Upper lobe of right lung (tissue), 1 donor: Measurements from ENCODE around the gene AMBN. TPM values are rescaled to one million over a fixed set of nuclear protein-coding genes. Genes with fewer than 3 reads are reported as not detected.

Source experiments
- ATAC-seq: fragments of 200-7000 bp; cut with Tn5 transposase; one replicate; pipeline ENCODE4 v1.9.1; 2020; ENCODE audit warnings: mild to moderate bottlenecking, moderate library complexity
- DNase-seq: peaks from one replicate; pipeline ENCODE4 v3.0.0-alpha.2; 2020
- H3K27ac ChIP-seq: fragments of 200-600 bp; one replicate; pipeline ENCODE4 v1.8.0; 2022
- H3K27me3 ChIP-seq: fragments of 200-600 bp; one replicate; pipeline ENCODE4 v1.8.0; 2022; ENCODE audit warnings: mild to moderate bottlenecking
- H3K36me3 ChIP-seq: fragments of 200-600 bp; one replicate; pipeline ENCODE4 v1.8.0; 2022
- H3K4me1 ChIP-seq: fragments of 200-600 bp; one replicate; pipeline ENCODE4 v1.8.0; 2022
- H3K4me3 ChIP-seq: fragments of 200-600 bp; one replicate; pipeline ENCODE4 v1.8.0; 2022; ENCODE audit warnings: mild to moderate bottlenecking
- H3K9me3 ChIP-seq: fragments of 200-600 bp; one replicate; pipeline ENCODE4 v1.8.0; 2022
- CTCF ChIP-seq: fragments of 200-600 bp; IDR thresholded peaks from one replicate; pipeline ENCODE4 v1.8.0; 2022; ENCODE audit warnings: antibody characterized with exemption
- intact Hi-C: fragments of 100-400 bp; cut with DNase I; formaldehyde crosslinking; loops from one replicate; pipeline ENCODE4 v1.11.0; 2022
- total RNA-seq: library from RNA; stranded (reverse); fragmentation: NEBNext Ultra II Directional; extraction: Animal tissue kit (Norgen Biotek cat#: 25700); gene quantifications from one replicate; pipeline ENCODE4 v1.2.1, GENCODE V29; 2021
- donor health status: DM: no; HTN: yes; CAD: no; lungs with severe emphysema.

Gene AMBN
- total RNA-seq, 1 donor from 2014 or later, result not detected

GRCh38 chr4:70624226-70624793 lies 32.3 kb downstream of the AMBN start:
- DNase-seq (no peak), ATAC-seq (no peak)
- Histone ChIP-seq H3K9me3 (no peaks in the 10 kb centered on the region), H3K27ac (no peak overlapping the region), H3K27me3 (no peaks in the 10 kb centered on the region), H3K4me3 (no peak overlapping the region), H3K36me3 (no peaks in the 10 kb centered on the region), H3K4me1 (no peaks in the 10 kb centered on the region)
- intact Hi-C loops, result no loop called here
- no peak for TF ChIP-seq CTCF

- Histone ChIP-seq H3K4me1 (no peaks in the 10 kb centered on the region), H3K27ac (no peak overlapping the region), H3K36me3 (no peaks in the 10 kb centered on the region), H3K27me3 (no peaks in the 10 kb centered on the region), H3K4me3 (no peak overlapping the region), H3K9me3 (no peaks in the 10 kb centered on the region)
- TF ChIP-seq CTCF, result no peak
- ATAC-seq, result no peak
- intact Hi-C loops, result no loop called here
- no peak for DNase-seq
Measured at GRCh38 chr4:70627620-70628019, 35.6 kb downstream of the AMBN start.

GRCh38 chr4:70628444-70628843 lies 36.4 kb downstream of the AMBN start, which contains the start of gene ENAM:
TSS of gene ENAM (plus strand) at chr4:70628744. CDS start at chr4:70629501, 757 bp downstream.
- Histone ChIP-seq H3K27me3 (no peaks in the 10 kb centered on the region), H3K4me1 (no peaks in the 10 kb centered on the region), H3K27ac (no peak within 1 kb of the TSS), H3K9me3 (no peaks in the 10 kb centered on the region), H3K4me3 (no peak within 1 kb of the TSS), H3K36me3 (no peaks in the 10 kb centered on the region)
- intact Hi-C loops, result no loop called here
- DNase-seq (no peak), ATAC-seq (no peak)
- TF ChIP-seq CTCF, result no peak

- DNase-seq, result no peak
- Histone ChIP-seq H3K9me3 (no peaks in the 10 kb centered on the region), H3K4me1 (no peaks in the 10 kb centered on the region), H3K36me3 (no peaks in the 10 kb centered on the region), H3K27ac (no peak overlapping the region), H3K4me3 (no peak overlapping the region), H3K27me3 (no peaks in the 10 kb centered on the region)
- ATAC-seq, result no peak
- intact Hi-C loops, result no loop called here
- TF ChIP-seq CTCF, result no peak
Measured at GRCh38 chr4:70629469-70630090, 37.5 kb downstream of the AMBN start.

- Histone ChIP-seq H3K27ac (no peak overlapping the region), H3K4me3 (no peak overlapping the region), H3K36me3 (no peaks in the 10 kb centered on the region), H3K4me1 (no peaks in the 10 kb centered on the region), H3K9me3 (no peaks in the 10 kb centered on the region), H3K27me3 (no peaks in the 10 kb centered on the region)
- DNase-seq (no peak), ATAC-seq (no peak)
- no peak for TF ChIP-seq CTCF
- intact Hi-C loops, result no loop called here
Measured at GRCh38 chr4:70630162-70630561, 38.1 kb downstream of the AMBN start.
